ENCODE data around the gene SPATA20.

SPATA20 gene

DNA sequence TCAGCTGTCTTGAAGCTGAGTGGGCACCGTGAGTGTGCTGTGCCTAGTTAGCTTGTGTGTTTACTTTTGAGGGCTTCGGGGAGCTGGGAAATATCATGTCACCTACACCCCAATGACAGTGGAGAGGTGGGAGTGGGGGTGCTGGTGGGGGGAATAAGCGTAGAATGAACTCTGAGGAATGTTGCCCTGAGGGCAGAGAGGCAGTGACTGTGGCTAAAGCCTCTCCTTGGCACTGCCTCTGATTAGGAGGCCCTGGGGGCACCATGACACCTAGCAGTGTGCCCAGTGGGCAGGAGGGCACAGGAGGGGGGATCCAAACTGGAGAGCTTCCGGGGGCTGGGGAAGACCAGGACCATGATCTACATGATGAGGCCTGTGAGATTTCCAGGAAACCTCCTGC, 38.4 kb downstream of the SPATA20 start:
- Histone ChIP-seq H3K4me3 (ENCODE audit: low read depth, low read length) (no peak overlapping the region), H2BK12ac (ENCODE audit: low read length) (no peak overlapping the region), H3K4me1 (ENCODE audit: control insufficient read depth in 1 of 2, insufficient read depth in 2 of 2, low read length in 2 of 2) (no peaks in the 10 kb centered on the region), H3K14ac (ENCODE audit: low read length) (no peak overlapping the region), H4K12ac (ENCODE audit: low read depth, low read length) (no peak overlapping the region), H3K9me3 (ENCODE audit: insufficient read depth, low read depth, low read length) (no peaks in the 10 kb centered on the region), H3K36me3 (ENCODE audit: control insufficient read depth in 1 of 2, insufficient read depth in 2 of 2, low read length in 2 of 2) (no peaks in the 10 kb centered on the region), H3K79me2 (ENCODE audit: control insufficient read depth, insufficient read depth, low read length, poor library complexity) (no peaks in the 10 kb centered on the region), H2BK5ac (ENCODE audit: low read depth, low read length, poor library complexity) (no peak overlapping the region), H3K4me2 (ENCODE audit: low read length) (no peak overlapping the region), H2AK5ac (ENCODE audit: low read length) (no peak overlapping the region), H2BK120ac (ENCODE audit: insufficient read depth, low read length, poor library complexity) (no peak overlapping the region), H3K79me1 (ENCODE audit: low read length) (no peaks in the 10 kb centered on the region), H4K8ac (ENCODE audit: low read depth, low read length) (no peak overlapping the region), H3K27me3 (ENCODE audit: insufficient read depth, low read length) (no peaks in the 10 kb centered on the region), H3K23ac (ENCODE audit: low read length) (no peak overlapping the region), H3K27ac (ENCODE audit: low read depth, low read length) (no peak overlapping the region), H3K18ac (ENCODE audit: low read length) (no peak overlapping the region), H3K4ac (ENCODE audit: low read depth, low read length) (no peak overlapping the region), H3K9ac (ENCODE audit: low read length) (no peak overlapping the region), H2AFZ (ENCODE audit: insufficient read depth, low read length, poor library complexity) (no peak overlapping the region), H4K91ac (ENCODE audit: low read depth, low read length) (no peak overlapping the region)
- WGBS (ENCODE audit: extremely low coverage, insufficient coverage, insufficient read length) = no CpG with 5 or more reads among the region's 4 CpGs
- no peak for DNase-seq

DNA sequence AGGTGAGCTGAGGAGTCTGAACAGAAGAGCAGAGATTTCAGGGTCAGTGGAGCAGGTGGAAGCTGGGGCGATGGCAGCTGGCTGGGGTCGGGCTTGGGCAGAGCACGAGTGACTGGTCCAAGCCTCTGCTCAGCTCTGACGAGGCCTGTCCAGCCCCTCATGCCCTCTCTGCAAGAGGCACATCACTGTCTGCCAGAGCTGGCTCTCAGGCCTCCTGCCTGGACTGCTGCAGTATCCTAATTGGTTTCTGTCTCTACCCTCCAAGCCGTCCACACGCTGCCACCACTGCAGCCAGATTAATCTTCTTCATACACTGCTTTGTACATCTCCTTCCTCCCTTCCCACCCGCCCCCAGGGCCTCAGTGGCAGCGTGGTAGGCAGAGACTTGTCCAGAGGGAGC, 38.9 kb downstream of the SPATA20 start:
- no peak overlapping the region for H2BK5ac ChIP-seq (ENCODE audit: low read depth, low read length, poor library complexity)
- no peaks in the 10 kb centered on the region for H3K27me3 ChIP-seq (ENCODE audit: insufficient read depth, low read length)
- H3K9ac ChIP-seq (ENCODE audit: low read length) = no peak overlapping the region
- no peak overlapping the region for H4K91ac ChIP-seq (ENCODE audit: low read depth, low read length)
- no peak overlapping the region for H2AFZ ChIP-seq (ENCODE audit: insufficient read depth, low read length, poor library complexity)
- H3K79me2 ChIP-seq (ENCODE audit: control insufficient read depth, insufficient read depth, low read length, poor library complexity) = no peaks in the 10 kb centered on the region
- H3K36me3 ChIP-seq (ENCODE audit: control insufficient read depth in 1 of 2, insufficient read depth in 2 of 2, low read length in 2 of 2) = no peaks in the 10 kb centered on the region
- no peak overlapping the region for H2BK120ac ChIP-seq (ENCODE audit: insufficient read depth, low read length, poor library complexity)
- no peak overlapping the region for H3K4me2 ChIP-seq (ENCODE audit: low read length)
- no CpG with 5 or more reads among the region's 8 CpGs for WGBS (ENCODE audit: extremely low coverage, insufficient coverage, insufficient read length)
- H3K4me3 ChIP-seq (ENCODE audit: low read depth, low read length) = no peak overlapping the region
- no peak overlapping the region for H3K18ac ChIP-seq (ENCODE audit: low read length)
- no peak overlapping the region for H3K23ac ChIP-seq (ENCODE audit: low read length)
- H3K9me3 ChIP-seq (ENCODE audit: insufficient read depth, low read depth, low read length) = no peaks in the 10 kb centered on the region
- H2AK5ac ChIP-seq (ENCODE audit: low read length) = no peak overlapping the region
- no peaks in the 10 kb centered on the region for H3K4me1 ChIP-seq (ENCODE audit: control insufficient read depth in 1 of 2, insufficient read depth in 2 of 2, low read length in 2 of 2)
- H3K4ac ChIP-seq (ENCODE audit: low read depth, low read length) = no peak overlapping the region
- H4K12ac ChIP-seq (ENCODE audit: low read depth, low read length) = no peak overlapping the region
- no peak overlapping the region for H2BK12ac ChIP-seq (ENCODE audit: low read length)
- H3K14ac ChIP-seq (ENCODE audit: low read length) = no peak overlapping the region
- no peak overlapping the region for H3K27ac ChIP-seq (ENCODE audit: low read depth, low read length)
- H3K79me1 ChIP-seq (ENCODE audit: low read length) = no peaks in the 10 kb centered on the region
- no peak overlapping the region for H4K8ac ChIP-seq (ENCODE audit: low read depth, low read length)
- DNase-seq = no peak

GRCh38 chr17:50586421-50587247, 39.7 kb downstream of the SPATA20 start:
- Histone ChIP-seq H3K4me3 (ENCODE audit: low read depth, low read length) (no peak overlapping the region), H3K36me3 (ENCODE audit: control insufficient read depth in 1 of 2, insufficient read depth in 2 of 2, low read length in 2 of 2) (no peaks in the 10 kb centered on the region), H3K9me3 (ENCODE audit: insufficient read depth, low read depth, low read length) (no peaks in the 10 kb centered on the region), H2BK120ac (ENCODE audit: insufficient read depth, low read length, poor library complexity) (no peak overlapping the region), H3K4me2 (ENCODE audit: low read length) (no peak overlapping the region), H2BK12ac (ENCODE audit: low read length) (no peak overlapping the region), H3K79me2 (ENCODE audit: control insufficient read depth, insufficient read depth, low read length, poor library complexity) (no peaks in the 10 kb centered on the region), H3K18ac (ENCODE audit: low read length) (no peak overlapping the region), H3K27me3 (ENCODE audit: insufficient read depth, low read length) (no peaks in the 10 kb centered on the region), H2AK5ac (ENCODE audit: low read length) (no peak overlapping the region), H4K8ac (ENCODE audit: low read depth, low read length) (no peak overlapping the region), H3K4ac (ENCODE audit: low read depth, low read length) (no peak overlapping the region), H3K14ac (ENCODE audit: low read length) (no peak overlapping the region), H3K9ac (ENCODE audit: low read length) (no peak overlapping the region), H3K4me1 (ENCODE audit: control insufficient read depth in 1 of 2, insufficient read depth in 2 of 2, low read length in 2 of 2) (no peaks in the 10 kb centered on the region), H3K79me1 (ENCODE audit: low read length) (no peaks in the 10 kb centered on the region), H3K27ac (ENCODE audit: low read depth, low read length) (no peak overlapping the region), H3K23ac (ENCODE audit: low read length) (no peak overlapping the region), H4K12ac (ENCODE audit: low read depth, low read length) (no peak overlapping the region), H4K91ac (ENCODE audit: low read depth, low read length) (no peak overlapping the region), H2AFZ (ENCODE audit: insufficient read depth, low read length, poor library complexity) (no peak overlapping the region), H2BK5ac (ENCODE audit: low read depth, low read length, poor library complexity) (no peak overlapping the region)
- DNase-seq = no peak
- no CpG with 5 or more reads among the region's 9 CpGs for WGBS (ENCODE audit: extremely low coverage, insufficient coverage, insufficient read length)

GRCh38 chr17:50587571-50587970, 40.6 kb downstream of the SPATA20 start:
- H3K18ac ChIP-seq (ENCODE audit: low read length) = no peak overlapping the region
- H4K91ac ChIP-seq (ENCODE audit: low read depth, low read length) = no peak overlapping the region
- H2AFZ ChIP-seq (ENCODE audit: insufficient read depth, low read length, poor library complexity) = no peak overlapping the region
- H2BK12ac ChIP-seq (ENCODE audit: low read length) = no peak overlapping the region
- no peak overlapping the region for H2BK120ac ChIP-seq (ENCODE audit: insufficient read depth, low read length, poor library complexity)
- H3K9ac ChIP-seq (ENCODE audit: low read length) = no peak overlapping the region
- no peak overlapping the region for H3K14ac ChIP-seq (ENCODE audit: low read length)
- no peak overlapping the region for H2BK5ac ChIP-seq (ENCODE audit: low read depth, low read length, poor library complexity)
- WGBS (ENCODE audit: extremely low coverage, insufficient coverage, insufficient read length) = no CpG with 5 or more reads among the region's 9 CpGs
- no peak overlapping the region for H3K4ac ChIP-seq (ENCODE audit: low read depth, low read length)
- H3K4me3 ChIP-seq (ENCODE audit: low read depth, low read length) = no peak overlapping the region
- H3K4me2 ChIP-seq (ENCODE audit: low read length) = no peak overlapping the region
- H3K79me1 ChIP-seq (ENCODE audit: low read length) = no peaks in the 10 kb centered on the region
- H2AK5ac ChIP-seq (ENCODE audit: low read length) = no peak overlapping the region
- no peaks in the 10 kb centered on the region for H3K9me3 ChIP-seq (ENCODE audit: insufficient read depth, low read depth, low read length)
- no peaks in the 10 kb centered on the region for H3K27me3 ChIP-seq (ENCODE audit: insufficient read depth, low read length)
- no peak overlapping the region for H3K23ac ChIP-seq (ENCODE audit: low read length)
- no peaks in the 10 kb centered on the region for H3K4me1 ChIP-seq (ENCODE audit: control insufficient read depth in 1 of 2, insufficient read depth in 2 of 2, low read length in 2 of 2)
- no peak overlapping the region for H4K8ac ChIP-seq (ENCODE audit: low read depth, low read length)
- no peak overlapping the region for H3K27ac ChIP-seq (ENCODE audit: low read depth, low read length)
- H4K12ac ChIP-seq (ENCODE audit: low read depth, low read length) = no peak overlapping the region
- DNase-seq = no peak
- no peaks in the 10 kb centered on the region for H3K36me3 ChIP-seq (ENCODE audit: control insufficient read depth in 1 of 2, insufficient read depth in 2 of 2, low read length in 2 of 2)
- no peaks in the 10 kb centered on the region for H3K79me2 ChIP-seq (ENCODE audit: control insufficient read depth, insufficient read depth, low read length, poor library complexity)

Measured in trophoblast cell (in vitro differentiated cells and primary cell).